Transverse colon (tissue), 3 donors: Measurements from ENCODE around the gene LMX1B.

Source experiments
- CTCF ChIP-seq, 5 experiments: fragments of 200-600 bp in 3 of 5; fragments of 450-650 bp in 2 of 5; sonication (generic) in 3 of 5; IDR thresholded peaks; 1 replicate in 2 of 5; 2 replicates in 3 of 5; pipeline ENCODE4 v1.5.1; 2016 to 2017; ENCODE audit warnings: antibody characterized with exemption in 5 of 5, inconsistent platforms in 3 of 5, mild to moderate bottlenecking in 2 of 5, moderate library complexity in 1 of 5
- EP300 ChIP-seq: sonication (generic); formaldehyde crosslinking; IDR thresholded peaks from one replicate; pipeline ENCODE4 v1.6.1; 2017; ENCODE audit warnings: antibody characterized with exemption, low read depth

GRCh38 chr9:126633881-126634558 is 20.3 kb downstream of the LMX1B start:
- TF ChIP-seq CTCF (IDR thresholded peaks at IDR 0.05) = no peak
- TF ChIP-seq EP300 = no peak
